Activated CD4-positive, alpha-beta T cell treated with anti-CD3 and anti-CD28 coated beads for 24 hours (primary cell): ENCODE data around the gene SNX33.
"Not testable (repeated sequence)": the region's sequence is repeated elsewhere in the genome, so short reads cannot be mapped to it uniquely, and the experiment has no call there.

ENCODE experiments used
- DNase-seq, 2 donors: peaks; one replicate each; pipeline ENCODE4 v3.0.0-alpha.2; 2020; ENCODE audit warnings: low read depth in 2 of 2

Gene SNX33, protein sequence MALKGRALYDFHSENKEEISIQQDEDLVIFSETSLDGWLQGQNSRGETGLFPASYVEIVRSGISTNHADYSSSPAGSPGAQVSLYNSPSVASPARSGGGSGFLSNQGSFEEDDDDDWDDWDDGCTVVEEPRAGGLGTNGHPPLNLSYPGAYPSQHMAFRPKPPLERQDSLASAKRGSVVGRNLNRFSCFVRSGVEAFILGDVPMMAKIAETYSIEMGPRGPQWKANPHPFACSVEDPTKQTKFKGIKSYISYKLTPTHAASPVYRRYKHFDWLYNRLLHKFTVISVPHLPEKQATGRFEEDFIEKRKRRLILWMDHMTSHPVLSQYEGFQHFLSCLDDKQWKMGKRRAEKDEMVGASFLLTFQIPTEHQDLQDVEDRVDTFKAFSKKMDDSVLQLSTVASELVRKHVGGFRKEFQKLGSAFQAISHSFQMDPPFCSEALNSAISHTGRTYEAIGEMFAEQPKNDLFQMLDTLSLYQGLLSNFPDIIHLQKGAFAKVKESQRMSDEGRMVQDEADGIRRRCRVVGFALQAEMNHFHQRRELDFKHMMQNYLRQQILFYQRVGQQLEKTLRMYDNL

DNA sequence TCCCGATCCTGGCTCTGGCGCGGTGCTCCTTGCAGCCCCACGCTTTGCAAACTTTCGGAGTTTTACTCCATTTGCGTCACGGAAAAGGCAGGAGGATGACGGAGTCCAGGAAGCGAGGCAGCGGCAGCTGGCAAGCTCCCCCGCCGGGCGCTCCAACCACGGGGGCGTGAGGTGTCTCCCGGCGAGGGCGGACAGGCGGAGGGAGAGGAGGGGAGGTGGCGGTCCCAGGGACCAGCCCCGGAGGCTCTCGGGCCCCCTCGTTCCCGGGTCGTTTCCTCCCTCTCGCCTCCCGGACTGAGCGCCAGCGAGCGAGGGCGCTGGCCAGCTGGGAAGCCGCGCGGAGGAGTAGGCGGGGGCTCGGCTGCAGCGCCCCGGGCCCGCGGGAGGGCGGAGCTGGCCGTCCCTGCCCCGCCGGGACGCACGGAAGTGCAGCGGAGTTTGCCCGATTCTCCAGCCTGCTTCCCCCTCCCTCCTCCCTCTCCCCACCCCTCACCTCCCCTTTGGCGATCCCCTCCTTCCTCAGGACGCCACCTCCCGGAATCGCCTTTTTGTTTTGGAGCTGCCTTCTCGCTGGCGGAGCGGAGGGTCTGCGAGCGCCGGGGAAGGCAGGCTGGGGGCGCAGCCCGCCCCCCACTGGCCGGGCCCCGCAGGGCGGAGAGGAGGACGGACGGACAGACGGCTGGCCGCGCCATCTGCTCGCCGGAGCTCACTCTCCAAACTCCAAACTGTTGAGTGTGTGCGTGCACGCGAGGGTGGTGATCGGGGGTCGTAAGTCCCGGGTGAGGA, at the start of gene SNX33:
Gene SNX33, plus strand, starts transcription at position 543 of the 786 bp plus-strand sequence. CDS start 1,191 bp downstream, outside the sequence.
- peak in 1 of 2 donors; percentile 54 for DNase-seq

DNA sequence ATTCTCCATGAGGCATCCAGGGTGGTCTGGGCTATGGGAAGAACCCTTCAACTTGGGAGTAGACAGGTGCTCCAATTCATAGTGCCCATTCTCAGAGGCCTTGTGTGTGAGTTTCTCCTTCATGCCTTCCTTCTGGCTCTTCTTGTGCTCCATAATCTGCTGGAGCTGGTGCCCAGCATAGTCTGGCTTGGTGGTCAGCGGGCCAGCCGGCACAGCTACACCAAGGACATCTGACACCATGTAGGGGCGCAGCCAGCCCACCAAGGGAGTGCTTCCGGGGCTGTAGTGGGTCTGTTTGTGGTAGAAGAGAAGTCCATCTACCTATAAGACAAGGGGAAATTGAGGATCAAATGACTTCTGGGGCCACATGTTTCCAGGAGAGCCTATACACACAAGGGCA, 49.4 kb upstream of the SNX33 start:
- no peak for DNase-seq

DNA sequence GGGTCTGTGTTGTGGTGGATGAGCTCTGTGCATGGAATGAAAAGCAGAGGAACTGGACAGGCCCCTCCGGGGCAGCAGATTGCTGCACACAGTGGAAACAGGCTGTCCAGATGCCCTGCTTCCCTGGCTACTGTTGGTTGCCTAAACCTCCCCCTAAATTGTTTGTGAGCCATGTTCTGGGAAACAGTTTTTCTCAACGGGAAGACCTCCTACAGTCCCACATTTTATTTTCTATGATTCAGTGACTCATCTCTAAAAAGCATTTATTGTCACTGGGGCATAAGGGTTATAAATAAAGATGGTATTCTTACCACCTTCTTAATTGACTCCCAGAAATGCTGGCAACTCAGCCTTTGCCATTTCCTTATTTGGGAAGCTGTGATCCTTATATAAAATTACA, 48.3 kb upstream of the SNX33 start:
- DNase-seq = no peak

DNA sequence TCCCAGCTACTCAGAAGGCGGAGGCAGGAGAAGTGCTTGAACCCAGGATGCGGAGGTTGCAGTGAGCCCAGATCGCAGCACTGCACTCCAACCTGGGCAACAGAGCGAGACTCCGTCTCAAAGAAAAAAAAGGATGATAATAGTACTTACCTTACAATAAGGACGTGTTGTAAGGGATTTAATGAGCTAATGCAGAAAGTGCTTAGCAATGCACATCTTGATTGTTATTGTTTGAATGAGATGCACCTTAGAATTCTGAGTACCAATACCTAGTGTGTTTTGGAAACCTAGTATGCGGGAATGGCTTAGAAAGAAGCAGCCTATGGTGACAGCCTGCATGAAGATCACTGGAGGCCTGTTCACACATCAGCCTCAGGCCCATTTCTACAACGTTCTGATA, 41.7 kb upstream of the SNX33 start:
- no peak for DNase-seq

DNA sequence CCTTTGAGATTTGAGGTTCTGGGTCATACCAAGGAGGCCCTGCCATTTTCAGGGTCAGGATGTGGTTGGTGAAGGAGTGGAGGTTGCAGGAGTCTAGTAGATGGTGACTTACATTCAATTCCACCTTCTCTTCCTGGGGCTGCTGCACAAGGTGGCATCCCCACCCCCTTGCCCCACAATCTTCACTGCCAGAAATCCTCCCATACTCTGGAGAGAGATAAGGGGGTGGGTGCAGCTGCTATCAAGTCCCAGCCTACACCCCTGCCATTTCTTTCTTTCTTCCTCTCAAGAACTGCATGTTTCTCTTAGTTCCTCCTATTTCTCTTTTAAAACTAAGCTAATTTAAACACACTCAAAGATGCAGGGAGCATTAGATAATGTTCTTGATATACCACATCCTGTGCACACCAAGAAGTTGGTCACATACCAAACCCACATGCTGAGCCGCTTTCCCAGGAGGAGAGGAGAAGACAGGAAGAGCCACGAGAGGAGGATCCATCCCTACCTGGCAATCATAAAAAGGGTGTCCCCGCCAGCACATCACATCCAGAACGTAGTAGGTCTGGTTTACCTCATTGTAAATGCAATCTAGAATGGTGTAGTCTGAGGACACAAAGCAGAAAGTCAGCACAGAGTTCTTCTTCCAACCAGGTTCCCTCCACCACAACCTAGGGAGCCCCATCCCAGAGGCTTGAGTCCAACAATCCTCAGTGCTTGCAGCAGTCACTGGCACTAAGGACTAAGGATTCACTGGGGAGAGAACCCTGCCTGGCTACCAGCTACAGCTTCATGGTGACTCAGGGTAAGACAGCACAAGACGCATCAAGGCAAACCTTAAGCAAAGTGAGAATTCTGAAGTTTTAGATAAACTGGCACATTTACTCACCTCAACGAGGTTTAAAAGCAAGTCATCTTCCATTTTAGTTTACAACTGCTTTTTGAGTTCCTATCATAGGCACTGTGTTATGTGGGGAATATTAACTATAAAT, 40.7 kb upstream of the SNX33 start:
- DNase-seq = no peak

DNA sequence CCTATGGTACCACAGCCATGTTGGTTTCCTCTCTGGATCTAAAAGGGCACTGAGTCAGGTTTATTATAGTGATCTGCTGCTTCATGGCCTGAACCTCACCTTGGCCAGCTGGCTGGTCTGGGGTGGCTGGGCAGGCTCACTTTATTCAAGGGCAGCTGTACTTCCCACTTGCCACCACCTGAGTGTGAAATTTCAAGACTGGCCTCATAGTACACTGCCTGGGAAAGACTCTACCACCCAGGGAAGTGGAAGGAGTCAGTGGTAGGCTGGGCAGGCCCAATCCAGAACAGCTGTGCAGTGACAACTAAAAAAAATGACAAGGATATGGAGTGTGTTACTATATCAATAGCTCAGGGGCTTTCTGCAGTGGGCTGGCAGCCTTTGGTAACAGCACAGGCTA, 30.9 kb upstream of the SNX33 start:
- no peak for DNase-seq

DNA sequence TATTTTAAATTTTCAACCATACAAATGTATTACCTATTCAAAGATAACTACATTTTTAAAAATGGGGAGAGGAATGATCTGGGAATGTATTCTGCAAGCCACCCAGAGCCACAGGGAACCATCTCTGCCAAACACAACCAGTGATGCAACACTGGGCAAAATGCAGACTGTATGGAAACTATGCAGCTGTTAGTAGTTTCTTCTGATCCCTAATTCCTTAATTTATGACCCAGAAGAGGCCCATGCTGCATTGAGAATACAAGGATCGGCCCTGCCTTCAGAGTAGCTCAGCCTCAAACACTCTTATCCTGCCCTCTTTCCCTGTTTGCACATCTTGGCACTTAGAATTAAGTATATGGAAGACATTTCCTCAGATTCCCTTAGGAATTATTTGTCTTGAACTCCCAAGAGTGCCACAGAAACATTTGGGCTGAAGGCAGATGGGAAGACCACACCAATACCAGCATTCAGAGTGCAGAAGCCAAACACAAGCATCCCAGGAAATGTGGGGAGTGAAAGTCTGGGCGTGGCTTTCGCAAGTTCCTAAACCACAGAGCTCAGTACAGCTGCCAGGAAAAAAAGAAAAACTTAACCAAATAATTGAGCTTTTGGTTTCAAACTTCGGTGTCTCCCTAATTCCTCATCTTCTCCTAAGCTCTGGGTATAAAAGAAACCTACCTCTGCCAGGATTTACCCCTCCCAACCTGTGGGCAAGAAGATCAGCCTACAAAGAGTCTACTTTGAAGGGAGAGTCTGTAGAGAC, 27.5 kb upstream of the SNX33 start:
- no peak for DNase-seq

DNA sequence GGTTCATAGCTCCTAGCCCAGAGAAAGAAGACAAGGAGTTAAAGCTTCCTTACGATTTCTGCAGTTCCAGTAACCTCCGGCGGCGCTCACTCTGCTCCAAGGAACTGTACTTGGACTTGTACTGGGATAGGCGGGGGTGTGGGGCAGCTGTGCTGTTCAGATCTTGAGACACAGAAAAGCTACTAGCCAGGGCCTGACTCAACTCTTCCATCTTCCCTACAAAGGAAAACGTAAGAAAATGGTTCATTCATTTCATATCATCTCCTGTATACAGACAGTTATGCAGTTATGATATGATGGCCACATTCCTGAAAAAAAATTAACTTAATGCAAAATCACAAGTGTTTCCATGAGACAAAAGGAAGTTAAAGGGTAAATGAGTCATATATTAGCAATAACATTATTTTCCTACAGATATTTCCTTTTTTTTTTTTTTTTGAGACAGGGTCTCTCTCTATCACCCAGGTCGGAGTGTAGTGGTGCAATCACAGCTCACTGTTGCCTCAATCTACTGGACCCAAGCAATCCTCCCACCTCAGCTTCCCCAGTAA, 26.8 kb upstream of the SNX33 start:
- DNase-seq = no peak

DNA sequence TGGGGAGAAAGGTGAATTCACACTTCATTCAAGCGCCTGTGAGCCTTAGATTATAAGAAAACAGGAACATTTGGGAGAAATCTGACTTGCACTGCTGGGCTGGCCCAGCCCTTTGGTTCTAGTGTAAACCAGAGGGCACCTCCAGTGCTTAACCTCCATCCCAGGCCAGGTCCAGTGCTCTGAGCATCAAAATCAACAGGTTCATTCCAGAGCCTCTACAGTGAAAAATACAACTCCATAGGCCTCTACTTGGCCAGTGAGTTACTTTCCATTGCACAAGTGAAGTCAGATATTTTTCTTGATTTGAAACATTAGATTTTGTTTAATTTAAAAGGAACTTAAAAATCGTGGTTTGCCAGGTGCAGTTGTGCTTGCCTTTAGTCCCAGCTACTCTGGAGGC, 25.2 kb upstream of the SNX33 start:
- DNase-seq = no peak

DNA sequence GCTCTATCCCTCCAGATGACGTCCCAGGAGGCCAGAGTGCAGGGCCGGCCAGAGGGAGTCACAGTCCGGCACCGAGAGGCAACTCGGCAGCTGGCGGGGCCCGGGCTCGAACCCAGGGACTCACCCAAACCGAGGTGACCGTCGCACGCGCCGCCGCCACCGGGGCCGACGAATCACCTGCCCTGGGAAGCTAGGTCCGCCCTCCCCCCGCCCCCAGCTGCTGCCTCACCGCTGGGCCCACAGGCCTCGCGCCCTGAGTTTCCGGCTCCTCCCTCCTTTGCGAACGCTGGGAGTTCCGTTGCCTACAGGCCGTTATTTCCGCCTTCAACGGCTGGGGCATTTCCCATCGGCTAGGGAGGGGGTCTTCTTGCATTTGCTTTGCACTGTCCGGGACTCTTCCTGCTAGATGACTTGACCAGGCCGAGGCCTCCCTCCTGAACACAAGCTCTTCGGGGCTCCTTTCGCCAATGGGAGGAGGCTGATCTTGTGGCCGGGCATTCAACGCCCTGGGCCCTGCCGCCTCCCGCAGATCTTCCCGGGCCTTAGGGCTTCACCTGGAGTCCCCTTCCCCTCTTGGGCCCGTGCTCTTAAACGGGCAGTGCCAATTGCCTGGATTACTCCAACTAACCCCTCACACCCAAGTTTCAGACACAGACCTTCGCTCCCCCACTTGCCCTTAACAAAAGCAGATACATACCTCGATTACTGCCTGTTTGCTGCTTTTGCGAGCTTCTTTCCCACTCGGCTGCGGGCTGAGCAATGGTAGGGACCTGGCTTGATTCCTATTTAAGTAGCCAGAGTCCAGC, 22.0 kb upstream of the SNX33 start, which contains the start of gene SNUPN:
Gene SNUPN, minus strand, starts transcription at position 184 of the 806 bp plus-strand sequence. CDS start 4,674 bp downstream, outside the sequence.
- peak; percentile 90 for DNase-seq

DNA sequence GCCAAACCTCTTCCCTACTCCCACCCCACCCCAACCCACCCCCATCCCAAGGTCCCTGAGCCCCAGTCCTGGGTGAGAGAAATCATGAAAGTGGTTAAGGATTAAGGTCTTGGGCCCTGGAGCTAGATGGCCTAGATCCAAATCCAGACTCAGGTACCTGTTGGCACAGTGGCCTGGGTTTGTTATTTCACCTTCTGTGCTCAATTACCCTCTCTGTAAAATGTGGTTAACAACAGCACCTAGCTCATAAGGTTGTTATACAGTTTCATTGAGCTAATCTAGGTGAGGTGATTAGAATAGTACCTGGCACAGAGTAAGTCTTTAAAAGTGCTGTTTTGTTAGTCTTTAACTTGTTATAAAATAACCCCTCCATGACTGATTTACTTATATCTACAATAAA, 15.8 kb upstream of the SNX33 start:
- no peak for DNase-seq

DNA sequence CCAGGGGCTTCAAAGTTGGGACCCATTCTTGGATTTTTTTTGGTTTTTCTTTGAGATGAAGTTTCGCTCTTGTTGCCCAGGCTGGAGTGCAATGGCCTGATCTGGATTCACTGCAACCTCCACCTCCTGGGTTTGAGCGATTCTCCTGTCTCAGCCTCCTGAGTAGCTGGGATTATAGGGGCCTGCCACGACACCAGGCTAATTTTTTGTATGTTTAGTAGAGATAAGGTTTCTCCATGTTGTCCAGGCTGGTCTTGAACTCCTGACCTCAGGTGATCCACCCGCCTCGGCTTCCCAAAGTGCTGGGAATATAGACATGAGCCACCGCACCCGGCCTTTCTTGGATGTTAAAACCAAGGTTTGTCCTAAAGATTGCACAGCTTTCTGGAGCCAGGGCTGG, 13.8 kb upstream of the SNX33 start:
- DNase-seq = not testable (repeated sequence)

DNA sequence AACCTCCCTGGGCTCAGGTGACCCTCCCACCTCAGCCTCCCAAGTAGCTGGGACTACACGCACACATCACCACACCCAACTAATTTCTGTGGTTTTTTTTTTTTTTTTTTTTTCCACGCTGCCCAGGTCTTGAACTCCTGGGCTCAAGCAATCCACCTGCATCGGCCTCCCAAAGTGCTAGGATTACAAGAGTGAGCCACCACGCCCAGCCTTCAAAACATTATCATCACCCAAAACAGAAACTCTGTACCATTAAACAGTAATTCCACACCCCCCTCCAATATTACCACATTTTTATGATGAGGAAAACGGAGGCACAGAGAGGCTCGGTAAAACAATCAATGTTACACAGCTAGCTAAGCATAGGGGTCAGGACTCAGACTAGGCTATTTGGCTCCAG, 11.7 kb upstream of the SNX33 start:
- no peak for DNase-seq

DNA sequence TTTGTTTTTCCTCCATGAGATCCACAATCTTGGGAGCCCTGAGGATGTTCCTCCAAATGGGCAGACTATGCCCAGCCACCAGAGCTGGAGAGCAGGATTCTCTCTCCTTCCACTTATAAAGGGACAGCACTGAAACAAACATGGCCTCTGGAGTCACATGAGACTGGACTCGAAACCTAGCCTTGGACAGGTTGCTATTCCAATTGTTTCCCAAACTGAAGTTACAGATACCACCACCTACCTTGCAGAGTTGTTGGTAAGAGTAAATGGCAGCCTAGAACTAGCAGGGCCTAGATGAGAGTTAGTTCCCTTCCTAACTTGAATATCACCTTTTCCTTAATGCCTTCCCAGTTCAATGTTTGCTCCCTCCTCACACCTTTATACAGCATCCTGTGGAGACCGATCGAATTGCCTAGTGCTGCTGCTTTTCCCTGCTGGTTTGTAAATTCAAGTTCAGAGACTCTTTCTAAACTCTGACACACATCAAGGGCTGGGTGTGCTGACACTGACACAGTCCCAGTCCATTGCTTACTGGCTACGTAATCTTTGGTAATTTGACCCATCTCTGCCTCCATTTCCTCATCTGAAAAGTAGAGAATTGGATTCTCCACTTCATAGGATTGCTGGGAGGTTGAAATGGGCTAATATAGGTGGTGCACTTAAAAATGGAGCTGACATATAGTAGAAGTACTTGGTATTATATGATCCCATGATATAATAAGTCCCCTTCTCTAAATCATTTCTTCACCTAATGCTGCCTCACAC, 10.3 kb upstream of the SNX33 start:
- DNase-seq = no peak

DNA sequence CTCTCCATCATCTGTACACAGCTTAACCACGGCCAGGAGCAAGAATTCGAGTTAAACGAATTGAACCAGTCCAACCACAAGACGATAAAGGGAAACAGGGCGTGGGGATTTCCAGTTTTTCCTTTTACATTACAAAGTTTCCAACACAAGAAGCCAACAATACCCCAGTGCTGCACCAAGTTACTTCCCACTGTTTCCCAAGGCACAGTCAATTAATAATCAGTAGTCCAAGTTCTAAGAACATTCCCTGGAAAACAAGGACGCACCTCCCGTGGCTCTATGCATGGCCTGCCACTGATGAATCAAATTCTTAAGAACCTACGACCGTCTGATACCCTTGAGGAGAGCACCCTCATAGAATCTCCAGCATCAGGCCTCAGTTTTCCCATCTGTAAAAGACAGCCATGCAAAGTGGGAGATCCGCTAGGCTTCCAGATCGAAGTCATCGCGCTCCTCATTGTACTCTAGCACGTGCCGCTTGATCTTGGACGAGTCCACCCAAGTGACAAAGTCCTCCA, 8.5 kb upstream of the SNX33 start:
- no peak for DNase-seq

DNA sequence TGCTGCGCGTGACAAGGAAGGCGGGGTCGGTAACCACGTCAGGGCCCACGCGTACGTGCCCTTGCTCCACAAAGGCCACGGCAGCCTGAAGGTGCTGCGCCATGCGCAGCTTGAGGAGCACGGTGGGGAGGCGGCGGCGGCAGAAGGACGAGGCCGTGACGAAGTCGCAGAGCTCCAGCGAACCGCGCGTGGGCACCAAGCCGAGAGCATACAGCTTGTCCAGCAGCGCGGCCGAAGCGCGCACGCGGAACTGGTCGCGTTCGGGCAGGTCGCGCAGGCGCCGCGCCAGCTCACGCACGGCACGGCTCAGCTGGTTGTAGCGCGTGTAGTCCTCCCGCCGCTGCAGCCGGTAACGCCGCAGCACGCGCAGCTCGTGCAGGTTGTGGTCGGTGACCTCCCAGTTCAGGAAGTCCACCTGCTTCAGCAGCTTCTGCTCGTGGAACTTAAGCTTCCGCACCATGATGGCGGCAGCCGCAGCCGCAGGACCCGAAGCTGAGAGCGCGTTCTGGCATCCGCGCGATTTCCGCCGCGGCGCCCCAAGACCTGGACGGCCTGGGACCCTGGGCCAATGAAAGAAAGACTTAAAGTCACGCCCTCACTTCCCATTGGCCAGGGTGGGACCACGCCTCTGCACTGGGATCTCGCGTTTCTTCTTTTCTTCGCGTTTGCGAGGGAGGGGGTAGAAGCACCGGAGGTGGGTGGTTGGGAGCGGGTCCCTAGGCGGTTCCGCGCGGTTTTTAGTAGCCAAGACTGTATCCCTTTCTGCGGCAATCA, 7.8 kb upstream of the SNX33 start, which contains the start of gene IMP3:
Gene IMP3, minus strand, starts transcription at position 516 of the 774 bp plus-strand sequence. Its CDS starts 56 bp downstream, at position 460.
- peak; percentile 86 to 88 for DNase-seq

DNA sequence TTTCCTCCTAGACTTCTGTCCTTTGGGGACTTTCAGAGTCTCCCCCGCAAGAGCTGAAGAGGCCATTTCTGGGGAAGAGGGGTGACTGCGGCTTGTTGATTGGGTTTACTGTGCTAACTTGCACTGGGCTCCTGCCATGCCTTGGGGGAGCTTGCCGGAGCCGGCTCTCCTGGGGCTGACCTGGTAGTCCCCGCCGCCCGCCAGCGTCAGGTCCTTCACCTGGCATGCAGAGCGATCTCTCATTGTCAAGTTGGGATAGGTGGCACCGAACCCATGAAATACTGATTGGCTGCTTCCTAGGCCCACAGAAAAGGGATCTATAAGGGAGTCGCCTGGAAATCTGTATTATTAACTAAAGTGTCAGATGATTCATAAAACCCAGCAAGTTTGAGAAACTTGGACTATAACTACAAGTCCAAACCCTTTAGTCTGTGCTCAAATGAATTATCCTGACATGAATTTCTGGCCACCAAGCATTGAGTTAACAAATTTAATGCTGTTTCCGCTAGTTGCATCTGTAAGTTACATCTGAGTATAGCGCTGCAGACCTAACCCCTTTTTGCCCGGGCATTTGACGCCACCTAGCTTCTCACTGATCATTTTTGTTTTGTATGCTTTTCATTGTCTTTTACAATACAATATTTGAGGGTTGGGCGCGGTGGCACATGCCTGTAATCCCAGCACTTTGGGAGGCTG, 7.1 kb upstream of the SNX33 start:
- DNase-seq = peak in 1 of 2 donors; percentile 39
